ENCODE measurements around the gene ALDH2.

DNA sequence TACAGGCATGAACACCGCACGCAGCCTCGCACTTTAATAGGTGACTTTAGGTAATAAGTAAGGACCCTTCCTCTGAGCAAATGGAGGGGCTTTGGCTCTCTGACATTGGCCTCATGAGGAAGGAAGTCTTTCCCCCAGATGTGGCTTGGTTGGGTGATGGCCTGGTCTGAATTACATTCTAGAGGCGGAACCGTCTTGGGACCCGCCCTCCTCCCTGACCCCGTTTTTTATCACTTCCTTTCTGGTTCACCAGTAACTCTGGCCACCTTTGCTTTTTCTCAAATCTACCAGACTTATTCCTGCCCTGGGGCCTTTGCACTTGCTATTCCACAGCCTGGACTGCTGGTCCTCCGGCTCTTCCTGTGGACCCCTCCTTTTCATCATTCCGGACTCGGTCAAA lies 13.4 kb downstream of the ALDH2 start:
- TF ChIP-seq, protein P1, sequence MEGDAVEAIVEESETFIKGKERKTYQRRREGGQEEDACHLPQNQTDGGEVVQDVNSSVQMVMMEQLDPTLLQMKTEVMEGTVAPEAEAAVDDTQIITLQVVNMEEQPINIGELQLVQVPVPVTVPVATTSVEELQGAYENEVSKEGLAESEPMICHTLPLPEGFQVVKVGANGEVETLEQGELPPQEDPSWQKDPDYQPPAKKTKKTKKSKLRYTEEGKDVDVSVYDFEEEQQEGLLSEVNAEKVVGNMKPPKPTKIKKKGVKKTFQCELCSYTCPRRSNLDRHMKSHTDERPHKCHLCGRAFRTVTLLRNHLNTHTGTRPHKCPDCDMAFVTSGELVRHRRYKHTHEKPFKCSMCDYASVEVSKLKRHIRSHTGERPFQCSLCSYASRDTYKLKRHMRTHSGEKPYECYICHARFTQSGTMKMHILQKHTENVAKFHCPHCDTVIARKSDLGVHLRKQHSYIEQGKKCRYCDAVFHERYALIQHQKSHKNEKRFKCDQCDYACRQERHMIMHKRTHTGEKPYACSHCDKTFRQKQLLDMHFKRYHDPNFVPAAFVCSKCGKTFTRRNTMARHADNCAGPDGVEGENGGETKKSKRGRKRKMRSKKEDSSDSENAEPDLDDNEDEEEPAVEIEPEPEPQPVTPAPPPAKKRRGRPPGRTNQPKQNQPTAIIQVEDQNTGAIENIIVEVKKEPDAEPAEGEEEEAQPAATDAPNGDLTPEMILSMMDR (conservative IDR thresholded peaks at IDR 0.05 in 1 of 2, IDR thresholded peaks at IDR 0.05 in 1 of 2; ENCODE audit: low read depth in 1 of 2, low read length in 2 of 2), result no peak
- no peak for TF ChIP-seq EZH2 (IDR thresholded peaks at IDR 0.05; ENCODE audit: low read length, missing control alignments)
